Activated naive CD8-positive, alpha-beta T cell treated with anti-CD3 and anti-CD28 coated beads, Interleukin-2, amount 50 U/mL, for 16 hours (primary cell): ENCODE measurements around the gene SLIT1.
"Not testable (repeated sequence)": the region's sequence is repeated elsewhere in the genome, so short reads cannot be mapped to it uniquely, and the experiment has no call there.

Experiments used
- DNase-seq: peaks from one replicate; pipeline ENCODE4 v3.0.0-alpha.2; 2020; ENCODE audit warnings: low read depth, low spot score

Gene SLIT1

DNA sequence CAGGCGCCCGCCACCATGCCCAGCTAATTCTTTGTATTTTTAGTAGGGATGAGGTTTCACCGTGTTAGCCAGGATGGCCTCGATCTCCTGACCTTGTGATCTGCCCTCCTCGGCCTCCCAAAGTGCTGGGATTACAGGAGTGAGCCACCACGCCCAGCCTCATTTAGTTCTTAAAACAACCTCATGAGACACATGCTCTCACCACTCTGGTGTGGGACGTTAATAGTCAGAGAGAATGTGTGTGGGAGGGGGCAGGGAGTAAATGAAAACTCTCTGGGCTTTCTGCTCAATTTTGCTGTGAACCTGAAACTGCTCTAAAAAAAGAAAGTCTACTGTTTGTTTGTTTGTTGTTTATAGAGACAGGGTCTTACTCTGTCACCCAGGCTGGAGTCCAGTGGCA lies 103.2 kb downstream of the SLIT1 start:
- DNase-seq = not testable (repeated sequence)

DNA sequence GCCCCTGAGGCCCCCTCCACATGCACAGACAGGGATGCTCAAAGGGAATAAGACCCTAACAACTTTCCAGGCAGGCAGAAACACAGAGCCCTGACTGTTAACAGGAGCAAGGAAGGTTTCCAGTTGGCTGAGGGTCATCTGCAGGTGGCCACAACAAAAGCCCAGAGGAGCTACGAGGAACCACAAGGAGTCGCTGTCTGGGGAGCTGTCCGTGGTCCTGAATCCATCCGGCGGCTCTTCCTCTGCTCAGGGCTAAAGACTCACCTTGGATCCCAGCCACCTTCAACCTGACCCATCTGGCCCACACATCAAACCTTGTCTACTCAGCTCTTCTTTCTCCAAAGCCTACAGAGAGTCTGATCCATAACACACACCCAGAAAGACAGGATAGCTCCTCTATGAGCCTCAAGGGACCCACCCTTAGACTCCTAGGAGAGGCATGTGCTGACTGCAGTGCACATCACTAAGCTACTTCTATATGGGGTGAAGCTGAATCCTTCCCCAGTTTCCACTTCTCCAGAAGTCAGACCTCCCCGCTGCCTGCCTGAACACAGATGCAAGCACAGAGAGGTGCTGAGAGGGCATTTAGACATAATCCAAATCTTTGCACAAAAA lies 104.0 kb downstream of the SLIT1 start:
- DNase-seq = no peak

DNA sequence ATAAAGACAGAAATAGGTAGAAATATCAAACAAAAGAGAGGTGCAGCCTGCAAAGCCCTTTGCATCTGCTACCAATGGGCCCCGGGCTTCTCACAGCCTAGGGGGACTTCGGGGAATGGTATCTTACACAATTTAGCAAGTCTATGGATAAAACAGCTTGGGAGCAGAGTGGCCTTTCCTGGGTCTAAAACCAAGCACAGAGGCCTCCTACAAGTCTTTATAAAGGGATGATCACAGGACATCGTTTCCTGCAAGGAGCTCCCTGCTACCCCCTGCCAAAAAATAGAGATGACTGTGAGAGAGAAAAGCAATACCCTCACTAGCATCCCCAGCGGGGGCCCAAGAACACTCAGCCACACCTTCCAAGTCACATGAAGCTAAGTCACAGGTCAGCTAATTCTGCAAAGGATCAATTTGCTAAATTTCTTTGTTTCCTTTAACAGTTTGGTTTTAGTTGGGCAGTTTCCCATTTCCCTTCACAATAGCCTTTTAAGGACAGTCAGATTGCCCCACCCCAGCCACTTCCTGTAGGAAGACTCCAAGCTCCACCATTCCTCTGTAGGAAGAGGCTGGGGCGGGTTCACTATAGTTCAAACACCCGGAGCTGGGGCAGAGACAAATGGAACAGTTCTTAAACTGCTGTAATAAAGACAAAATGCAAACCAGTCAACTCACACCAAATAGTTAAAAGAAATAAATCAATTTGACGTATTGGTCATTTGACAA lies 105.5 kb downstream of the SLIT1 start:
- no peak for DNase-seq

DNA sequence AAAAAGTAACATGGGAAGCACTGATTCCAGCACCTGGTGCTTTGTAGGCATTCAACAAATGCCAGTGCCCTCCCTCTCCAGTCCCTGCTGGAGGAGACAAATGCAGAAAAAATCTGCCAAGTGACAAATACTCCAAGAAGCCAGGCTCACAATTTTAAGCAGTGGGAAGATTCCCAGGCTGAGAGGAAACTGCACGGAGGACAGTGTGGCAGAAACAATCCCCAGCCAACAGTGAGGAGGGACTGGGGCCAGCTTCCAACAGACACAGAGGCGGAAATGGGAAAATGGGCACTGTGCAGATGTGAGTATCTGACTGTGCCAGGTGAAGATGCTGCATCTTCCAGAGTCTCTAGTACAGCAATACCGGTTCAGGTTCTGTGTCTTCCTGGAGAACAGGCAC lies 106.3 kb downstream of the SLIT1 start:
- DNase-seq = no peak

DNA sequence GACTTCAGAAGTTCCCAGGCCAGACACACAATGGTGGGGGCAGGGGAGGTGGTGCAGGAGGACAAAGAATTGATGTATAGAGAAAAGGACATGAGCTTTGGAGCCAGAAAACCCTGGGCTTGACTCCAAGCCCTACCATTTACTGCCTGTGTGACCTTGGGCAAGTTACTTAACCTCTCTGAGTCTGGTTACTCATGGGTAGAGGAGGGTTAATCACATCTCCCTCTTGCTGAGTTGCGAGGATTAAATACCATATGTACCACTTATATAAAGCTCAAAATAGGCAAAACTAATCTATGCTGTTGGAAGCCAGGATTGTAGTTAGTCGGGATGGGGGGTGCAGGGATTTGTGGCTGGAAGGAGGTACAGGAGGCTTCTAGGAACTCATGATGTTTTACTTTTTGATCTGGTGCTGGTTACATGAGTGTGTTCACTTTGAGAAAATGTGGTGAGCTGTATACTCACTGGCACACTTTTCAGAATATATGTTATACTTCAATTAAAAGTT lies 106.8 kb downstream of the SLIT1 start:
- no peak for DNase-seq

DNA sequence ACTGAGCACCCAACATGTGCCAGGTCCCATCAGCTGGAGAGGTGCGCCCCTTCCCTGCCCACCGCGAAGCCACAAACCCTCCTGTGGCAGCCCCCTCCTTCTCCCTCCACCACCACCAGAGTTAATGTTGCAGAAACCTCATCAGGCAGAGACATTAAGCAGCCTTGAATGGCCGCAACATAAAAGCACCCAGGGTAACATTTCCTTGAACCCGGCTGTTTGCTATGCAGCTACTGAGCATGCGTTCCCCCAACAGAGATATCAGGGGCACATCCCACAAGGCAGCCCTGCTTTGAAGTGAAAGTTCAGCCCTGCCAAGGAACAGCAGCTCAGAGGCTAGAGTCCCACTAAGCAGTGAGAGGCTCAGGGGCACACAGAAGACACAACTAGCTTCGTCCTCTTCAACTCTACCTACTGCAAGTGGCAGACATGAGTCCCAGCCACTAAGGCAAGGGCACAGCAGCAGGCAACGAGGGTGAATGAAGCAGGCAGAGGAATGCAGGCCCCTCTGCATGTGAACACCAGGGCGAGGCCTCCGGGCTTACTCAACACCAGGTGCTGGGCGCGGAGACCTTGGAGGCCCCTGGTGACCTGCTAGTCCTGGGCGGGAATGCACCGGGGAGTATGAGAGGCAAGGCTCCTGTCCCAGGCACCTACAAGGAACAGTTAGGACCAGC lies 107.4 kb downstream of the SLIT1 start:
- DNase-seq = no peak

DNA sequence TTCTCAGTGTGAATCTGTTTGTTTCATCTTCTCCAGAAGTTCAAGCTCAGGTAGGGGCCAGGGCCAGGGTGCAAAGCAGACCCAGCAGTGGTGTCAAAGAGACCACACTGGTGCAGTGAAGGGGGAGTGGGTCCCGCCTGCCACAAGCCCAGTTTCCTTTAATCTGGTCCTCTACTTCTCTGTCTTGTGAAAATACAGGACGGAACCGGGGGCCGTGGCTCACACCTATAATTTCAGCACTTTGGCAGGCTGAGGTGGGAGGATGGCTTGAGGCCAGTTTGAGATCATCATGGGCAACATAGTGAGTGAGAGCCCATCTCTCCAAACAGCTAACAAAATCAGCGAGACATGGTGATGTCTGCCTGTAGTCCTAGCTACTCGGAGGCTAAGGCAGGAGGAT lies 109.0 kb downstream of the SLIT1 start:
- DNase-seq = no peak

DNA sequence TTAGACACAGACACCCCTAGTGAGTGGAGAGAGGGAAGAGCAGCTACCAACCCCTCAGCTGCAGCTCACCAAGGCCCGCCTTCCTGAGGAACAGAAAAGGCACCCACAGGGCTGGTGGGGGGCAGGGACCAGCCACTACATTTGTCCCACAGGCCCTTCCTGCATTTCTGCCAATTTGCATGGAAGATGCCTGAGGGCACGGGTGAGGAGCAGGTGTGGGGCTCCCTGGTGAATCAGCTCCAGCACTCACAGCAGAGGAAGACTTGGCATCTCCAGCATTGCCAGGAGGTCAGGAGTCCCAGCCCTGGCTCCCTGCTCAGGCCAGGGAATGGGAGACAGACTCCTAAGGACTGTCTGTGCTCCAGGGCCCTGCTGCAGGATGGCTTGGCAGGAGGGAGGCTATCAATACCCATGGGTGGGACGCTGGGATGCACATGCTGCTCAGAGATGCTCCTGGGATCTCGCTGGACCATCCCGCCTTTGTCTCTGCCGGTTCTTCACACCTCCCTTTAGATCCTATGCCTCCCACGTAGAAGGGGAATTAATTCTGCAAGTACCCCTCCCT lies 109.7 kb downstream of the SLIT1 start:
- no peak for DNase-seq

DNA sequence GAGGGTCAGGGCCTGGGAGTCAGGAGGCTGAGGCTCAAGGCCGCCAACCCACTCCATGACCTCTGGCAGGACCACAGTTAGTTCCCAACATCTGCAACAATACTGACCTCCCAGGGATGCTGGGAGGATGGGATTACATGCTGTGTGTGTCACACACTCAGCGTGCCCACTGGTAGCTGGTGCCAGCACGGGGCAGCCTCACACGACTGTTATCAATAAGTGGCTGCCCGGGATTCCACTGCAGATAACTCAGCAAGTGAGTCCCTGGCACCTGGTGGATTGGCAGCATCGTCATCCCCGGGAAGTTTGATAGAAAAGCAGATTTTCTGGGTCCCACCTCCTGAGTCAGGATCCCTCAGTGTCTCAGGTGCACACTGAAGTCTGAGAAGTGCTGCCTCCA lies 110.3 kb downstream of the SLIT1 start:
- no peak for DNase-seq

DNA sequence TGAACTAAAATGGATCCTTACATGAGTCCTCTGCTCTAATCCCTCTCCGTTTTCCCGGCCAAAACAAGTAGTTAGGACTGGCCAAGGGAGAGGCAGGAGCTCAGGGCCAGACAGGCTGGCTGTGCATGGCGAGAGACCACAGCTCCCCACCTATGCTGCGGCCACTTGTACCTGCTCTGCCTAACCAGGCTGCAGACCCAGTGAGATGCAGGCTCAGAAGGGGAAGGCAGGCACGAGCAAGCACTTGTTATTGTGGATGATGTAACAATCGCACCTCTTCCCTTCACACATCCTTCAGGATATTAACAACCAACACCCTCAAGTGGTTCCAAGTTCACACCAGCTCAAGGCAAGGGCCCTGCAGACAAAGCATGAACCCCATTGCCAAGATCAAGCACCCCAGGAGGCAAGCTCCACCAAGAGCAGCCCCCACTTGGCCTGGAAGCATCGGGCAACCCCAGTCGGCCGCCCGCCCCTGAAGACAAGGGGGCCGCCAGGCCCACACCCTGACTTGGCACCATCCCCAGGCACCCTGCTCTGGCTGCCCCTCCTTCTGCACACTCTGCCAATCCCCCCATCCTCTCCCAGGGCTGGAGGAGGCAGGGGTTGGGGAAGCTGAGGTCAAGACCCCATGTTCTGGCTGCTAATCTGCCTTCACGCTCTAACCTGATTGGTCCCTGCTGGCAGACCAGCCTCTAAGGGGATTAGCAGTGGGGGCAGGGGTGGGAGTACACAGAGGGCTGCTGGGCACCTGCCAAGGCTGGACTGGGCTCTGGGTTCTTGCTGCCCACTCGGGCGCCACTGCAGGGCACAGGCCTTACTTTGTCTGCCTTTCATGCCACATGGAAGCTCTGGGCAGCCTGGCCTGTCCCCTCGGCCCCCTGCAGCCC lies 111.3 kb downstream of the SLIT1 start:
- no peak for DNase-seq

DNA sequence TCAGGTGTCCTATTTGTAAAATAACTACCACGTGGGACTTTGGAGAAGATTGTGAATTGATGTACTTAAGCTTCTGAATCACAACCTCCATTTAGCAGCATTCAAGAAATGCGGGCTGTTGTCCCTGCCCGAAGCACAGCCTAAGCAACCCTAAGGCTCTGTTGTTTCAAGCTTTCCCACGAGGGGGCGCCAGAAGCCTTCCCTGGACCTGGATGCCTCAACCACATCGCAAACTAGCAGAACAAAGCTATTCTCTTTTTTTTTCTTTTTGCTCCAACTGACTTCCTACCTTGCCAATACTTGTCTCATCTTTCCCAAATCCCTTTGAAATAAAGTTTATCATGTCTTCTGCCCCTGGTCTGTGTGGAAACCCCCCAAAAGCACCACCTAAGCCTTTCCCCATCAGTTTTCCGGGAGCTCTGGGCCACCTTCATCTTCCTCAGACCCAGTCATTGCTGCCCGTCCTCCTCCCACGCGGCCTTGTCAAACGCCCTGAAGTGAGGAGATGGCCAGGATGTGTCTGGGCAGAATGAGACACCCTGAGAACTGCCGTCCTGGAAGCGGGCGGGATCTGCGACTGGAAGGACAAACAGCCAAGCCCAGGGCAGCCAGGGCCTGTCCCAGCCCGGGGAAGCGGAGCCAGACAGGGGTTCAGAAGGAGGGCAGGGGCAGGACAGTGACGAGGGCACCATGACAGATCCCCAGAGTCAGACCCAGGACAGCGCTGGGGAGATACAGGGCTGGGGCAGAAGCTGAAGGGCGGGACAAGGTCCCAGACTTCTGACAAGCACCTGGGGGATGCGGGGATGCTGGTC lies 112.7 kb downstream of the SLIT1 start:
- DNase-seq = peak; percentile 64

DNA sequence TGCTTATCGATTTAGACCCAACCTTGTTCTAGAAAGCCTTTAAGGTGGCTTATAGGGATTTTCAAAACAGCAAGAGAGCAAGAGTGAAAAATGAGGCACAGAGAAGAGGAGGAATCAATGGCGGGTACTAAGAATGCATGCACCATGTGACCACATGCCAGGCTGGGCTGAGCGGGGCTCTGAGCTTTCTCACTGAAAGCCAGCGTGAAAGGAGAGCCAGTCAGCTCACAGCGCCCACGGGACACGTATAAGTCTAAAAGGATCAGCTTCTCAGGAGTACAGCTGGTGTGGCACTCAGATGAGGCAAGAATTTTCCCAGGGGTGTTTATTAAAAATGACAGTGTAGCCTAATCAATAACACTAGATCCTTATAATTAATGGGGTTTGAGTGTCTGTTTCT lies 114.3 kb downstream of the SLIT1 start:
- DNase-seq = no peak

DNA sequence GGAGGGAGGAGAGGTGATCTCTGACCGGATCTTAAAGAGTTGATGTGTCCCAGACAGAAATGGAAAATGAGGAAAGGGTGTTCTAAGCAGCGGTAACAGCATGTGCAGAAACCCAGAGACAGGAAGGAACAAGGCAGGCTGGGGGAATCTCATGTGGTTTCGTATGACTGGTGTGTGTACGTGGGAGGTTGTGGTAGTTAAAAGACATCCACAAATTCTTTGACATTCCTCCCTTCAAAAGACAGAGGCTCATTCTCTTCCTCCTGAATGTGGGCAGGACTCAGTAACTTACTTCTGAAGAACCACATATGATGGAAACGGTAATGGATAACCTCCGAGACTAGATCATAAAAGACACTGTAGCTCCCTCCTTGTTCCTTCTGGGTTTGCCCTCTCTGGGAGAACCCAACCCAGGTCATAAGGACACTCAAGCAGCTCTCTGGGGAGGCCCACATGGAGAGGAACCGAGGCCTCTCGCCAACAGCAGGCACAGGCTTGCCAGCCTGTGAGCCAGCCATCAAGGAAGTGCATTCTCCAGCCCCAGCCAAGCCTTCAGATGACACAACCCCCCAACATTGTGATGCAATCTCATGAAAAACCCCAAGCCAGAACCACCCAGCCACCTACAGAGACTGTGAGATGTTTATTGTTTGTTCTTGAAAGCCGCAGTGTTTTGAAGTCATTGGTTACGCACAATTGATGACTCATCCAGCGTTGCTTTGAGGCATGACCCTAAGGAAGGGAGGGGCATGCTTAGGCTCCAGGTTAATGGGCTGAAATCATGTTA lies 116.0 kb downstream of the SLIT1 start:
- DNase-seq = no peak

DNA sequence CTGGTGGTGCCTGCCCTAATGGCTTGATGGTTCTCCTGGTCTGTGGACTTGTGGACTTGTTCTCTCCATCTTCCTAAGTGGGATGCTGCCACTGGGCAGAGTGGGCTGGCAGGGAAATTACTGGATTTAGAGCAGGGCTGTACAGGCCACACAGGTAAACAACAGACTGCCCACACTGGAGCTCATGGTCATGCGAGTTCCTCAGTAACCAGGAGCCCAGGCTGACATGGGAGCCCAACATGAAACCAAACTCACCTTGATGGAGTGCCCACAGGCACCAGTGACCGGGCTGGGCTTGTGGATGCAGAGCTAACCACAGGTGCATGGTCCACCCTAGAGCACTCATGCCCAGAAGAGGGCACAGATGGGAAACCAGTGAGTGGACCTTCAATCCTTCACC lies 116.7 kb downstream of the SLIT1 start:
- DNase-seq = no peak

DNA sequence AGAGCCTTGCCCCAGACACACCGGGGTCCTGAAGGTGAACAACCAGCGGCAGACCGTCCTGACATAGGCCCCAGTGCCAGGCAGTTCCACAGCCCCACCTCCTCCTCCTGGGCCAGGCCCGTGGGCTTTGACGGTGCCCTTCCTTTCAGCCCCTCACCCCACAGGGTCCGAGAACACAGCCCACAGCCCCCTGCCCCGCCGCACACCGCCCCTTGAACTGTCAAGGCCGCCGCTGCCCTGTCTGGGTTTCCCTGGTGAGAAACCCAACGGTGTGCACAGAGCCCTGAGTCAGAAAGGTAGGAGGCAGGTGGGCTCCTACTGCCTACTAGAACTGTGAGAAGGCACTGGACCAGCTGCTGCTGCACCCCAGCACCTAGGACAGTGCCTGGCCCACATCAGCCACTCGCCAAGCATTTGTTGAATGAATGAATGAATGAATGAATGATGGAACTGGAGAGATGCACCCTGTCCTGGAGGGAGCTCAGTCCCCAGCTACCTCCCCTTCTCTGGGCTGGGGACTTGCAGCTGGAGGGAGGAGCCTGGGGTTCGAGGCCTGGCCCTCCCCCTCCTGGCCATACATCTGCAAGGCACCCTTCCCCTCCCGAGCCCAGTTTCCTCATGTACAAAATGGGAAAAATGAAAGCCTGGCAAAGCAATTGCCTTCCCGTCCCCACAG lies 117.9 kb downstream of the SLIT1 start:
- no peak for DNase-seq

DNA sequence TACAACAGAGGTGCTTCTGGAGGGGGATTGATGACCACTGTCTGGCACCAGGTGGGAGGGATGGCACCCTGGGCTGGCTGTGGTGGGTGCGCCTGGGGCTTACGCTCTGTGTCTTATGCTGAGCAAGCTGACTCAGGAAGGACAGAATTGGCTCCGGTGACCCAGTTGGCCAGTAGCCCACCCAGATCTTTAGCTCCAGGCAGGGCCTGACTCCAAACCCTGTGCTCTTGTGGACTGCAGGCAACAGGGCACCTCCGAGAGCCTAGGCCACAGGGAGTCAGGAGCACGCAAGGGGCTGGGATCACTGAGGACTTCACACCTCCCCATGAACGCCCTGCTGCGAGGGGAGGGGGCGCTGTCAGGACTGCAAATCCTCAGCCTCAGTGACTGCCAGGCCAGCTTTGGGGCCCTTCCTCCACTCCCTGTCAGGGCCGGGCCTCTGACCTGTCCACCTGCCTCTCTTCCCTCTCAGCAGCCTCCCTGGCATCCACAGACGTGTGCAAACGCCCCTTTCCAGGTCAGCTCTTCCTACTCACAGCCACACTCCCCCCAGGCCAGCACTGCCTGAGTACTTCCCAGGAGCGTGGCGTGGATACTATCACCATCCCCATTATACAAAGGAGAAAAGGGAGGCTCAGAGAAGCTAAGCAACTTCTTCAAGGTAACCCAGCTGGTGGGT lies 118.7 kb downstream of the SLIT1 start:
- no peak for DNase-seq

DNA sequence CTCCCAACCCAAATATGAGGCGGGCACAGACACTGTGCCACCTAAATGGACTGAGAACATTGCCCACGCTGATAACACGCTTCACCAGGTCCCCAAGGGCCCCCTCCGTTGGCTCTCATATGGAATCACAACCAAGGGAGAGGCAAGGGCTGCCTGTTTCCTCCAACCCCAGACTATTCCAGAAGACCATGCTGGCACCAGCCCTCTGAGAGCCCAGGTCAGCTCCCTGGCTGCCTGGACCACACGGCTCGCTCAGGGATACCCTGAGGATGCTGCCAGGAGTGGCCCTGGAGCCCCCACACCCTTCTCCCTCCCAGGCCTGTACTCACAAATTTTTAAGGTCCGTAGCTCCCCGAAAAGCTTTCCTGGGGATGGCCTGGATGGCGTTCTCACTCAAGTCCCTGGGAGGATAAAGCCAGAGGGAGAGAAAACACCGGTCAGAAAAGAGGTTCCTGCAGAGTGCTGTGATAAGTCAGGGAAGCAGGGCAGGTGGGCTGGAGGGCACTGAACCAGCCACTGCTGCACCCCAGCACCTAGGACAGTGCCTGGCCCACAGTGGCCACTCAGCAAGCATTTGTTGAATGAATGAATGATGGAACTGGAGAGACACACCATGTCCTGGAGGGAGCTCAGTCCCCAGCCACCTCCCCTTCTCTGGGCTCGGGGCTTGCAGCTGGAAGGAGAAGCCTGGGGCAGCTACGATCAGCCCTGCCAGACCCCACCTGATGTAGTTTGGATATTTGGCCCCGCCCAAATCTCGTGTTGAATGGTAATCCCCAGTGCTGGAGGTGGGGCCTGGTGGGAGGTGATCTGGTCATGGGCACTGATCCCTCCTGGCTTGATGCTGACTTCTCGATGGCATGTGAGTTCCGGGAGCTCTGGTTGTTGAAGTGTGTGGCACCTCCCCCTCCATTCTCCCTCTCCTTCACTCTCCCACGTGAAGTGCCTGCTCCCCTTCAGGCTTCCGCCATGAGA lies 119.8 kb downstream of the SLIT1 start:
- DNase-seq = no peak

DNA sequence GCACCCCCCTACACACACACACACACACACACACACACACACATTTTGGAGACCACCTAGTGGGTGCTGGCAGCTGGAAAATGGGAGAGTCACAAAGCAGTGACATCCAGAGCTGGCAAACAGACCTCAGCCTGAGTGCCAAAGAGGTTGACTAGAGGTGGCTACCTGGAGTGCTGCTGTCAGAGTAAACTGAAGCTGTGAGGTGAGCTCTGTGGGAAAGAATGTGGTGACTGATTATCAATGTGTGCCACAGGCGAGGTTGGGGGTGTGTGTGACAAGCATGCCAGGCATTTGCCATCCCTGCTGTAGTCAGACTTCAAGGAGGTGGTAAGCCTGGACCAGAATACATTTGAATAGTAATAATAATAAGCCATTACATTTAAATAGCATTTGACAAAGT lies 120.6 kb downstream of the SLIT1 start:
- no peak for DNase-seq
